NCI-H1092 treated with DMSO at 0.1 percent for 48 hours (cell line): ENCODE data around the gene MAGEB3.

ENCODE experiments used
- DNase-seq: peaks from one replicate; lab custom pipeline; 2025; lab: John Stamatoyannopoulos, UW

MAGEB3 gene

GRCh38 chrX:30278365-30278764 lies 47.9 kb downstream of the MAGEB3 start:
- DNase-seq: no peak

DNA sequence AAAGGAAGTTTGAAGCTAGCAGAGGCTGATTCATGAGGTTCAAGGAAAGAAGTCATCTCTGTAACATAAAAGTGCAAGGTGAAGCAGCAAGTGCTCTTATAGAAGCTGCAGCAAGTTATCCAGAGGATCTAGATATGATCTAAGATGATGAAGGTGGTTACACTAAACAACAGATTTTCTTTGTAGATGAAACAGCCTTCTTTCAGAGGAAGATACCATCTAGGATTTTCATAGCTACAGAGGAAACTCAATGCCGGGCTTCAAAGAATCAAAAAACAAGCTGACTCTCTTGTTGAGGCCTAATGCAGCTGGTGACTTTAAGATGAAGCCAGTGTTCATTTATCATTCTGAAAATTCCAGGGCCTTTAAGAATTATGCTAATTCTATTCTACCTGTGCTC lies 50.0 kb downstream of the MAGEB3 start:
- no peak for DNase-seq

DNA sequence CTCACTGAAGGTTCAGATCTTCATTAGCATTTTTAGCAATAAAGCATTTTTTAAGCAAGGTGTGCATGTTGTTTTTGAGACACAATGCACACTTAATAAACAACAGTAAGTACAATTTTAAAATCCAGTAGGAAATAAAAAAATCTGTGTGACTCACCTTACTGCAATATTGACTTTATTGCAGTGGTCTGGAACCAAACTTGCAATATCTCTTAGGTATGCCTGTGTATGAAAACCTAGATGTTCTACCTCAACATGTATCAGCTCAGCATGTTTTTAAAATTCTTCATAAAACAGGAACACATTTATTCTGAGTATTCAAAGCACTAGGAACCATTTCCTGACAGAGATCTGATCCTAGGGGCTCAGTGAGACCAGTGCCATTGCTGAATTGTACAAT lies 52.1 kb downstream of the MAGEB3 start:
- DNase-seq: no peak

DNA sequence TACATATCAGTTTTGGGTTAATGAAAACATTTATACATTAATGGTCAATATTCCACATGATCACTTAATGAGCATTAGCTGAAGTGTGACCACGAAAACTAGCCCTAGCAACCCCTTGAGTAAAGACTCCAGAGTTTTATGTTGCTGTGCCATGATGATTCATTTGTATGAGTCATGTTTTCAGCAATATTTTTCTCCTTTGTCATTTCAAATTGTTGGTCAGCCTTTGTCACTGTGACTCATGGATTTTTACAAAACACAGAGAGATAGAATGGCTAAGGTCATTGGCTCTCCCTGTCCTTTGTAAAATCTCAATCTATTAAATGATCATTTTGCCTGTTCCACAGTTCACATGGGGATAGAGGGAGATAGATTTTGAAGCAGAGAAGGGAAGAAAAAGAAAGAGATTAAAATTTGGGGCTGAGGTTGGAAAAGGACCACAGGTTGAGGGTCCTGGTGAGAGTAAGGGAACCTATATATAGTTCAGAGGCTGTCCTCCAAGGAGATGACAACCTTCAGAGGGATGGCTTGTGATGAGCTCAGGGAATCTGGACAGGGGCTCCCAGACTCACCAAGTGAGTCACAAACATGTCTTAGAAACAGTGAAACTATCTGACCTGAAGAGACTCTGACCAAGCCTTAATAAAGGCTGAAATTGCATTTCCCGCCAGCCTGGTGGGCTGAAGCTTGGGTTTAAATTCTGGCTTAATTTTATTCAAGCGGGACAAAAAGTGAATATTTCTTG lies 53.2 kb downstream of the MAGEB3 start:
- no peak for DNase-seq
